ENCODE measurements around the gene BRIP1. TPM values are rescaled to one million over a fixed set of nuclear protein-coding genes. Genes with fewer than 3 reads are reported as not detected.

BRIP1 gene
- total and polyA plus RNA-seq, 9 of the 15 experiments (the other 6 are each of a cell fraction or from before 2014, with no cell fraction given): 2.4 to 17.5 (median 11.2) TPM

GRCh38 chr17:61809816-61810392 lies 53.4 kb downstream of the BRIP1 start (continued):
- TF ChIP-seq, protein P1, sequence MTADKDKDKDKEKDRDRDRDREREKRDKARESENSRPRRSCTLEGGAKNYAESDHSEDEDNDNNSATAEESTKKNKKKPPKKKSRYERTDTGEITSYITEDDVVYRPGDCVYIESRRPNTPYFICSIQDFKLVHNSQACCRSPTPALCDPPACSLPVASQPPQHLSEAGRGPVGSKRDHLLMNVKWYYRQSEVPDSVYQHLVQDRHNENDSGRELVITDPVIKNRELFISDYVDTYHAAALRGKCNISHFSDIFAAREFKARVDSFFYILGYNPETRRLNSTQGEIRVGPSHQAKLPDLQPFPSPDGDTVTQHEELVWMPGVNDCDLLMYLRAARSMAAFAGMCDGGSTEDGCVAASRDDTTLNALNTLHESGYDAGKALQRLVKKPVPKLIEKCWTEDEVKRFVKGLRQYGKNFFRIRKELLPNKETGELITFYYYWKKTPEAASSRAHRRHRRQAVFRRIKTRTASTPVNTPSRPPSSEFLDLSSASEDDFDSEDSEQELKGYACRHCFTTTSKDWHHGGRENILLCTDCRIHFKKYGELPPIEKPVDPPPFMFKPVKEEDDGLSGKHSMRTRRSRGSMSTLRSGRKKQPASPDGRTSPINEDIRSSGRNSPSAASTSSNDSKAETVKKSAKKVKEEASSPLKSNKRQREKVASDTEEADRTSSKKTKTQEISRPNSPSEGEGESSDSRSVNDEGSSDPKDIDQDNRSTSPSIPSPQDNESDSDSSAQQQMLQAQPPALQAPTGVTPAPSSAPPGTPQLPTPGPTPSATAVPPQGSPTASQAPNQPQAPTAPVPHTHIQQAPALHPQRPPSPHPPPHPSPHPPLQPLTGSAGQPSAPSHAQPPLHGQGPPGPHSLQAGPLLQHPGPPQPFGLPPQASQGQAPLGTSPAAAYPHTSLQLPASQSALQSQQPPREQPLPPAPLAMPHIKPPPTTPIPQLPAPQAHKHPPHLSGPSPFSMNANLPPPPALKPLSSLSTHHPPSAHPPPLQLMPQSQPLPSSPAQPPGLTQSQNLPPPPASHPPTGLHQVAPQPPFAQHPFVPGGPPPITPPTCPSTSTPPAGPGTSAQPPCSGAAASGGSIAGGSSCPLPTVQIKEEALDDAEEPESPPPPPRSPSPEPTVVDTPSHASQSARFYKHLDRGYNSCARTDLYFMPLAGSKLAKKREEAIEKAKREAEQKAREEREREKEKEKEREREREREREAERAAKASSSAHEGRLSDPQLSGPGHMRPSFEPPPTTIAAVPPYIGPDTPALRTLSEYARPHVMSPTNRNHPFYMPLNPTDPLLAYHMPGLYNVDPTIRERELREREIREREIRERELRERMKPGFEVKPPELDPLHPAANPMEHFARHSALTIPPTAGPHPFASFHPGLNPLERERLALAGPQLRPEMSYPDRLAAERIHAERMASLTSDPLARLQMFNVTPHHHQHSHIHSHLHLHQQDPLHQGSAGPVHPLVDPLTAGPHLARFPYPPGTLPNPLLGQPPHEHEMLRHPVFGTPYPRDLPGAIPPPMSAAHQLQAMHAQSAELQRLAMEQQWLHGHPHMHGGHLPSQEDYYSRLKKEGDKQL (CRISPR knock-in tag; IDR thresholded peaks at IDR 0.05; ENCODE audit: borderline replicate concordance): no peak
- TF ChIP-seq, protein P2, sequence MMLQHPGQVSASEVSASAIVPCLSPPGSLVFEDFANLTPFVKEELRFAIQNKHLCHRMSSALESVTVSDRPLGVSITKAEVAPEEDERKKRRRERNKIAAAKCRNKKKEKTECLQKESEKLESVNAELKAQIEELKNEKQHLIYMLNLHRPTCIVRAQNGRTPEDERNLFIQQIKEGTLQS (IDR thresholded peaks at IDR 0.05): no peak
- TF ChIP-seq, protein P2 (CRISPR knock-in tag; conservative IDR thresholded peaks at IDR 0.05): no peak
- TF ChIP-seq CEBPG (CRISPR knock-in tag; IDR thresholded peaks at IDR 0.05) (peak; percentile 54; the same call in 1 of the 2 replicates), CEBPG (tag; conservative IDR thresholded peaks at IDR 0.05 in 1 of 2, IDR thresholded peaks at IDR 0.05 in 1 of 2) (peak; percentile 89 to 94), ZKSCAN8 (CRISPR knock-in tag; IDR thresholded peaks at IDR 0.05) (peak; percentile 31; the same call in 1 of the 2 replicates), KAT7 (CRISPR knock-in tag; IDR thresholded peaks at IDR 0.05; ENCODE audit: borderline replicate concordance) (no peak), ZNF584 (CRISPR knock-in tag; IDR thresholded peaks at IDR 0.05; ENCODE audit: low read depth) (peak; percentile 71)
- TF ChIP-seq, protein P3, sequence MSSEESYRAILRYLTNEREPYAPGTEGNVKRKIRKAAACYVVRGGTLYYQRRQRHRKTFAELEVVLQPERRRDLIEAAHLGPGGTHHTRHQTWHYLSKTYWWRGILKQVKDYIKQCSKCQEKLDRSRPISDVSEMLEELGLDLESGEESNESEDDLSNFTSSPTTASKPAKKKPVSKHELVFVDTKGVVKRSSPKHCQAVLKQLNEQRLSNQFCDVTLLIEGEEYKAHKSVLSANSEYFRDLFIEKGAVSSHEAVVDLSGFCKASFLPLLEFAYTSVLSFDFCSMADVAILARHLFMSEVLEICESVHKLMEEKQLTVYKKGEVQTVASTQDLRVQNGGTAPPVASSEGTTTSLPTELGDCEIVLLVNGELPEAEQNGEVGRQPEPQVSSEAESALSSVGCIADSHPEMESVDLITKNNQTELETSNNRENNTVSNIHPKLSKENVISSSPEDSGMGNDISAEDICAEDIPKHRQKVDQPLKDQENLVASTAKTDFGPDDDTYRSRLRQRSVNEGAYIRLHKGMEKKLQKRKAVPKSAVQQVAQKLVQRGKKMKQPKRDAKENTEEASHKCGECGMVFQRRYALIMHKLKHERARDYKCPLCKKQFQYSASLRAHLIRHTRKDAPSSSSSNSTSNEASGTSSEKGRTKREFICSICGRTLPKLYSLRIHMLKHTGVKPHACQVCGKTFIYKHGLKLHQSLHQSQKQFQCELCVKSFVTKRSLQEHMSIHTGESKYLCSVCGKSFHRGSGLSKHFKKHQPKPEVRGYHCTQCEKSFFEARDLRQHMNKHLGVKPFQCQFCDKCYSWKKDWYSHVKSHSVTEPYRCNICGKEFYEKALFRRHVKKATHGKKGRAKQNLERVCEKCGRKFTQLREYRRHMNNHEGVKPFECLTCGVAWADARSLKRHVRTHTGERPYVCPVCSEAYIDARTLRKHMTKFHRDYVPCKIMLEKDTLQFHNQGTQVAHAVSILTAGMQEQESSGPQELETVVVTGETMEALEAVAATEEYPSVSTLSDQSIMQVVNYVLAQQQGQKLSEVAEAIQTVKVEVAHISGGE (CRISPR knock-in tag; IDR thresholded peaks at IDR 0.05): peak in 1 of 3 experiments; percentile 85; a peak in 2 of 6 replicates
